Measurements from ENCODE around the gene PIGH.
A peak's percentile ranks its signal among the peaks of the same experiment; 100 is the strongest.
"Not testable (repeated sequence)": the region's sequence is repeated elsewhere in the genome, so short reads cannot be mapped to it uniquely, and the experiment has no call there.

The PIGH gene

GRCh38 chr14:67549734-67550133, 50.3 kb downstream of the PIGH start:
- no peaks in the 10 kb centered on the region for H3K4me1 ChIP-seq (ENCODE audit: insufficient read depth, low read length)
- no peaks in the 10 kb centered on the region for H3K27me3 ChIP-seq (ENCODE audit: insufficient read depth, low read length)
- no peak overlapping the region for H3K4me3 ChIP-seq (ENCODE audit: low read length)
- no peaks in the 10 kb centered on the region; the same call in 1 of the 2 replicates for H3K9me3 ChIP-seq (ENCODE audit: insufficient read depth, low read depth, low read length)
- no peak overlapping the region for H3K9ac ChIP-seq (ENCODE audit: low read depth, low read length)
- H3K36me3 ChIP-seq (ENCODE audit: insufficient read depth, low read length) = peaks cover 13% of the 10 kb centered on the region
- no peak overlapping the region for H3K27ac ChIP-seq (ENCODE audit: low read depth, low read length)
- 85% methylated on average over 3 of the region's 4 CpGs for WGBS

- no peaks in the 10 kb centered on the region for H3K27me3 ChIP-seq (ENCODE audit: insufficient read depth, low read length)
- H3K36me3 ChIP-seq (ENCODE audit: insufficient read depth, low read length) = peaks cover 30% of the 10 kb centered on the region
- 92% methylated on average over 5 of the region's 5 CpGs for WGBS
- H3K4me3 ChIP-seq (ENCODE audit: low read length) = no peak overlapping the region
- no peak overlapping the region for H3K27ac ChIP-seq (ENCODE audit: low read depth, low read length)
- H3K9ac ChIP-seq (ENCODE audit: low read depth, low read length) = no peak overlapping the region
- H3K4me1 ChIP-seq (ENCODE audit: insufficient read depth, low read length) = peaks cover 2% of the 10 kb centered on the region; the same call in 1 of the 2 replicates
- no peaks in the 10 kb centered on the region; the same call in 1 of the 2 replicates for H3K9me3 ChIP-seq (ENCODE audit: insufficient read depth, low read depth, low read length)
These were observed 52.8 kb downstream of the PIGH start for GRCh38 chr14:67547224-67547780.

- no peak overlapping the region for H3K27ac ChIP-seq (ENCODE audit: low read depth, low read length)
- H3K4me1 ChIP-seq (ENCODE audit: insufficient read depth, low read length) = peaks cover 15% of the 10 kb centered on the region
- H3K27me3 ChIP-seq (ENCODE audit: insufficient read depth, low read length) = no peaks in the 10 kb centered on the region
- no peak overlapping the region for H3K4me3 ChIP-seq (ENCODE audit: low read length)
- 100% methylated on average over 1 of the region's 1 CpG for WGBS
- no peak overlapping the region for H3K9ac ChIP-seq (ENCODE audit: low read depth, low read length)
- H3K9me3 ChIP-seq (ENCODE audit: insufficient read depth, low read depth, low read length) = no peaks in the 10 kb centered on the region; the same call in 1 of the 2 replicates
- peaks cover 30% of the 10 kb centered on the region for H3K36me3 ChIP-seq (ENCODE audit: insufficient read depth, low read length)
These were observed 55.5 kb downstream of the PIGH start for GRCh38 chr14:67544590-67544989.

GRCh38 chr14:67542620-67543019, 57.4 kb downstream of the PIGH start:
- H3K36me3 ChIP-seq (ENCODE audit: insufficient read depth, low read length) = peaks cover 30% of the 10 kb centered on the region
- 97% methylated on average over 13 of the region's 13 CpGs for WGBS
- peaks cover 30% of the 10 kb centered on the region for H3K4me1 ChIP-seq (ENCODE audit: insufficient read depth, low read length)
- not testable (repeated sequence) for H3K4me3 ChIP-seq (ENCODE audit: low read length); H3K27me3 ChIP-seq (ENCODE audit: insufficient read depth, low read length); H3K27ac ChIP-seq (ENCODE audit: low read depth, low read length); H3K9me3 ChIP-seq (ENCODE audit: insufficient read depth, low read depth, low read length); H3K9ac ChIP-seq (ENCODE audit: low read depth, low read length)

DNA sequence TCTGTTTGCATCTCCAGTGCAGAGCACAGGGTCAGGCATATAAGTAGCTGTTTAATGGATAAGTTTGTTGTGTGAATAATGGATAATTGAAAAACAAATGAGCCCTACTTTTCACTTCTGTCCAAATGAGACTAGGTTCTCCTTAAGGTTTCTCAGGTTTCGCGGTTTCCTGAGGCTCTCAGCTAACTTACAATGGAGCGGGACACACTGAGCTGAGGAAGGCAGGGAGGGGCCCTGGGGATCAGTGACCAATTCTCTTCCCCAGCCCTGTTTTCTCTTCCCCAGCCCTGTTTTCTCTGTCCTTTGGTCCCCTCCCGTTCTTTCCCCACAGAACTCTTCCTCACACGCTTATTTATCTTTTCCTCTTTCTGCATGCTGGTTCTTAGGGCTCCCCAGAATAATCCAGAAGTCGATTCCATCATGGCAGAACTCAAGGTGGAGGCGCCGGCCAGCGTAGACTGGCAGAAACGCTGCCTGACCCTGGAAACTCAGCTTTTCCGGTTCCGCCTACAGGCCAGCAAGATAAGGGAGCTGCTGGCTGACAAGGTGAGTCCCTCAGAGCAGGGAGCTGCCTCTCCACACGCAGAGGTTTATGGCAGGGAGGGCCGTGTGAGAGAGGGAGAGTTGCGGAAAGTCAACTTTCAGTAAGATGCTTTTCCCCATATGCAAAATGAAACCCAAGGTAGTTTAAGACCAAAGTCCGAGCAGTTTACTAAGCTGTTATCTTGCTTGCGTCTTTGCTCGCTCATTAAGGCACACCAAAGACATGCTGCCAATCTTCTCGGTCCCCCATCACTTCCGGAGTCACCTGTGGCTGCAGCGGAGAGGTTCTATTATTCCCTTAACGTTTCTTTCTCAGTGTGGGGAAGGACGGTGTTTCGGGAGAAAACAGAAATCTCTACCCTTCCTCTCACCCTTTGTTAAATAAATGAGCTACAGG, 58.4 kb downstream of the PIGH start:
- Histone ChIP-seq H3K27me3 (ENCODE audit: insufficient read depth, low read length) (no peaks in the 10 kb centered on the region), H3K4me3 (ENCODE audit: low read length) (peak overlapping the region; percentile 46), H3K36me3 (ENCODE audit: insufficient read depth, low read length) (peaks cover 30% of the 10 kb centered on the region), H3K27ac (ENCODE audit: low read depth, low read length) (peak overlapping the region; percentile 69), H3K9me3 (ENCODE audit: insufficient read depth, low read depth, low read length) (no peaks in the 10 kb centered on the region; the same call in 1 of the 2 replicates), H3K9ac (ENCODE audit: low read depth, low read length) (peak overlapping the region; percentile 48), H3K4me1 (ENCODE audit: insufficient read depth, low read length) (peaks cover 30% of the 10 kb centered on the region)
- whole genome bisulfite sequencing = 36% methylated on average over 20 of the region's 24 CpGs

Measured in HUES64 (cell line).